Parathyroid adenoma (tissue), 2 donors: Measurements from ENCODE around the gene FNBP1.

Experiments
- H2AFZ ChIP-seq: fragments of 300-600 bp; sonication (generic); one replicate; pipeline ENCODE4 v1.7.0; 2017; ENCODE audit warnings: antibody characterized with exemption, mild to moderate bottlenecking
- H3K27ac ChIP-seq: fragments of 300-600 bp; sonication (generic); one replicate; pipeline ENCODE4 v1.7.0; 2017
- H3K27me3 ChIP-seq: fragments of 300-600 bp; sonication (generic); one replicate; pipeline ENCODE4 v1.7.0; 2017; ENCODE audit warnings: low read length; ENCODE audit not compliant: control insufficient read depth, insufficient read depth
- H3K36me3 ChIP-seq: fragments of 300-600 bp; sonication (generic); one replicate; pipeline ENCODE4 v1.7.0; 2017; ENCODE audit warnings: low read length; ENCODE audit not compliant: control insufficient read depth, insufficient read depth
- H3K4me1 ChIP-seq: fragments of 300-600 bp; sonication (generic); one replicate; pipeline ENCODE4 v1.7.0; 2017; ENCODE audit warnings: control low read depth
- H3K4me2 ChIP-seq: fragments of 300-600 bp; sonication (generic); one replicate; pipeline ENCODE4 v1.7.0; 2017; ENCODE audit warnings: low read length
- H3K4me3 ChIP-seq: fragments of 300-600 bp; sonication (generic); one replicate; pipeline ENCODE4 v1.7.0; 2017; ENCODE audit warnings: low read depth, low read length
- H3K79me2 ChIP-seq: fragments of 300-600 bp; sonication (generic); one replicate; pipeline ENCODE4 v1.7.0; 2017; ENCODE audit warnings: control low read depth
- H3K9ac ChIP-seq: fragments of 300-600 bp; sonication (generic); one replicate; pipeline ENCODE4 v1.7.0; 2017; ENCODE audit warnings: mild to moderate bottlenecking
- H3K9me3 ChIP-seq: fragments of 300-600 bp; sonication (generic); one replicate; pipeline ENCODE4 v1.7.0; 2017; ENCODE audit warnings: low read length; ENCODE audit not compliant: control insufficient read depth
- TF ChIP-seq, protein P1 (sequence below): fragments of 300-600 bp; sonication (generic); IDR thresholded peaks from one replicate; pipeline ENCODE4 v1.7.0; 2017; ENCODE audit warnings: antibody characterized with exemption, mild to moderate bottlenecking
- donor health status: primary hyperparathyroidism.

FNBP1 gene

DNA sequence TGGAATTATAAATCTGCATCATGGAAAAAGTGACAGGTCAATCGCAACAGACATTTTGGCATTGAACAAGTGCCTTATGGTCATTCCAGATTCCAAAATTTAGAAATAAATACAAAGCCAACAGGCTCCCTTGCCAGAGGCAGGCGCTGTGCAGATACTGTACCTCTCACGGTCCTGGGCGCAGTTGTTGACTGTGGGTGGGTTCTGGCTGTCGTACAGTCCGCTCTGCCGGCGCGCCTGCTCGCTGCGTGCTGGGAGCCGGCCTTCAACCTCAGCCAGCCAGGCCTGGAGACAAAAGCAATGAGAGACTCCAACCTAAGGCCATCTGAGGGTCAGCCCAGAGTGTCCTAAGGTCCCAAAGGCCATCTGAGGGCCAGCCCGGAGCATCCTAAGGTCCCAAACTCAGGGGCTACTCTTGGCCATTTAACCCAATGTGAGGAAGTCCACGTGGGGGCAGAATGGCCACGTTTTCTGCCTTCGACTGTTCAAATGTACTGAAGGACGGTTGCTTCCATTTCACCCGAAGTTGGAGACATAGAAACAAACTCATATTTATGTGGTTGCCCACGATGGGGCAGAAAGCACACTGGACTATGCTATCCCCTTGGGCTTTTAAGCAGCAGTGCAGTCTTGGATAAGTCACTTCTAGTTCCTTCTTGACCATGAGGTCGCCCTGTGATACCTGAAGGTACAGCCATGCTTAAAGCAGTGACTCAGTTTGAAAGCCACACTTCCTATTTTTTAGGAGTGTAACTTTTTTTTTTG is 142.5 kb downstream of the FNBP1 start:
- no peak overlapping the region for H3K9ac ChIP-seq
- TF ChIP-seq, protein P1, sequence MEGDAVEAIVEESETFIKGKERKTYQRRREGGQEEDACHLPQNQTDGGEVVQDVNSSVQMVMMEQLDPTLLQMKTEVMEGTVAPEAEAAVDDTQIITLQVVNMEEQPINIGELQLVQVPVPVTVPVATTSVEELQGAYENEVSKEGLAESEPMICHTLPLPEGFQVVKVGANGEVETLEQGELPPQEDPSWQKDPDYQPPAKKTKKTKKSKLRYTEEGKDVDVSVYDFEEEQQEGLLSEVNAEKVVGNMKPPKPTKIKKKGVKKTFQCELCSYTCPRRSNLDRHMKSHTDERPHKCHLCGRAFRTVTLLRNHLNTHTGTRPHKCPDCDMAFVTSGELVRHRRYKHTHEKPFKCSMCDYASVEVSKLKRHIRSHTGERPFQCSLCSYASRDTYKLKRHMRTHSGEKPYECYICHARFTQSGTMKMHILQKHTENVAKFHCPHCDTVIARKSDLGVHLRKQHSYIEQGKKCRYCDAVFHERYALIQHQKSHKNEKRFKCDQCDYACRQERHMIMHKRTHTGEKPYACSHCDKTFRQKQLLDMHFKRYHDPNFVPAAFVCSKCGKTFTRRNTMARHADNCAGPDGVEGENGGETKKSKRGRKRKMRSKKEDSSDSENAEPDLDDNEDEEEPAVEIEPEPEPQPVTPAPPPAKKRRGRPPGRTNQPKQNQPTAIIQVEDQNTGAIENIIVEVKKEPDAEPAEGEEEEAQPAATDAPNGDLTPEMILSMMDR: no peak
- no peaks in the 10 kb centered on the region for H3K79me2 ChIP-seq
- no peak overlapping the region for H3K27ac ChIP-seq
- no peak overlapping the region for H3K4me3 ChIP-seq
- no peaks in the 10 kb centered on the region for H3K36me3 ChIP-seq
- no peaks in the 10 kb centered on the region for H3K4me1 ChIP-seq
- H2AFZ ChIP-seq: no peak overlapping the region
- H3K4me2 ChIP-seq: no peak overlapping the region
- H3K9me3 ChIP-seq: no peaks in the 10 kb centered on the region
- no peaks in the 10 kb centered on the region for H3K27me3 ChIP-seq

DNA sequence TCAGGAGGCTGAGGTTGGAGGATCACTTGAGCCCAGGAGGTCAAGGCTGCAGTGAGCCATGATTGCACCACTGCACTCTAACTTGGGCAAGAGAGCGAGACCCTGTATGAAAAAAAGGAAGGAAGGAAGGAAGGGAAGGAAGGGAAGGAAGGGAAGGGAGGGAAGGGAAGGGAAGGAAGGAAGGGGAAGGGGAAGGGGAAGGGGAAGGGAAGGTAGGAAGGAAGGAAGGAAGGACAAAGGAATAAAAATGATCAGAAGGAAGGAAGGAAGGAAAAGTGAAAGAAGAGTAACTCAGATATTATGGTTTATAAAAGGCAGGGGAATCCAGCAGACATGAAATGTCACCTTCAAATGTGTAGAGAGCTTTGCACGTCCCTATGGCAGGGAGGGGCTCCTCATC is 143.4 kb downstream of the FNBP1 start:
- Histone ChIP-seq H3K9ac (no peak overlapping the region), H3K36me3 (no peaks in the 10 kb centered on the region), H3K9me3 (no peaks in the 10 kb centered on the region), H3K27ac (no peak overlapping the region), H3K27me3 (no peaks in the 10 kb centered on the region), H3K4me3 (no peak overlapping the region), H2AFZ (no peak overlapping the region), H3K4me2 (no peak overlapping the region), H3K4me1 (no peaks in the 10 kb centered on the region), H3K79me2 (no peaks in the 10 kb centered on the region)
- TF ChIP-seq, protein P1: no peak

DNA sequence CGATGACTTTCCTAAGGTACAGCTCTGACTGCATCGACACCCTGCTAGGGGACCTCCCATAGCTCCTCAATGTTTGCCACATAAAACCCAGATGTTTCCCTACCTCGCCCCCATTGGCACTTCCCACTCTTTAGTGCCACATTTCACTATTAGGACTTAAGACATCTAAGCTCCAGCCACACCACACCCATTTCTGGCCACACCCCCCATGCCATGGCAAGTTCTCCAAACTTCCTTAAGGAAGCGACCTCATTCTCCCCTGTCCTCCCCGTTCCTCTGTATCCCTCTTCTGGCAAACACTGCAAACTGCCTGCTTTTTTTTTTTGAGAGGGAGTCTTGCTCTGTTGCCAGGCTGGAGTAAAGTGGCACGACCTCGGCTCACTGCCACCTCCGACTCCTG is 144.8 kb downstream of the FNBP1 start:
- H3K4me3 ChIP-seq: no peak overlapping the region
- H3K9me3 ChIP-seq: no peaks in the 10 kb centered on the region
- TF ChIP-seq, protein P1: no peak
- H3K27ac ChIP-seq: no peak overlapping the region
- H3K27me3 ChIP-seq: no peaks in the 10 kb centered on the region
- no peak overlapping the region for H3K4me2 ChIP-seq
- H3K36me3 ChIP-seq: no peaks in the 10 kb centered on the region
- no peaks in the 10 kb centered on the region for H3K4me1 ChIP-seq
- H3K9ac ChIP-seq: no peak overlapping the region
- H2AFZ ChIP-seq: no peak overlapping the region
- no peaks in the 10 kb centered on the region for H3K79me2 ChIP-seq

DNA sequence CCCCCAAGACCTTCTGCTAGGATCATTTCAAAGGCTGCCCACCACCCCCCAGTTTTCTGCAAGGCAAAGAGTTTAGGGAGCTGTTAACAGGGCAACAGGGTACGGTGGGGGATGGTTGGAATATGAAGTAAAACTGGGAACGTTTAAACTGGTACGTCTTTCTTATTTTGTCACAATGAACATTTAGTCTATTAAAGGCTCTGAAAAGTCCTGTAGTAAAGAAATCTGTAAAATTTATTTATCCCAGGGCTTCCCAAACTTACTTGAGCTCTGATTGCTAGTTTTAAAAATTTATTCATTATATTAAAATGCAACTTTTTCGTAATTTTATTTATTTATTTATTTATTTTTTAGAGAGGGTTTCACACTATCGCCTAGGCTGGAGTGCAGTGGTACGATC is 145.7 kb downstream of the FNBP1 start:
- no peaks in the 10 kb centered on the region for H3K79me2 ChIP-seq
- no peak overlapping the region for H3K4me2 ChIP-seq
- no peak overlapping the region for H3K9ac ChIP-seq
- H3K36me3 ChIP-seq: no peaks in the 10 kb centered on the region
- H2AFZ ChIP-seq: no peak overlapping the region
- TF ChIP-seq, protein P1: no peak
- no peak overlapping the region for H3K4me3 ChIP-seq
- no peaks in the 10 kb centered on the region for H3K27me3 ChIP-seq
- H3K9me3 ChIP-seq: no peaks in the 10 kb centered on the region
- H3K4me1 ChIP-seq: no peaks in the 10 kb centered on the region
- H3K27ac ChIP-seq: no peak overlapping the region
